ENCODE measurements around the gene INHBE. TPM values are rescaled to one million over a fixed set of nuclear protein-coding genes. Genes with fewer than 3 reads are reported as not detected.

INHBE gene
- total RNA-seq, 4 donors from 2014 or later, result not detected

GRCh38 chr12:57473392-57473791 lies 18.3 kb downstream of the INHBE start:
- Histone ChIP-seq H3K27me3 (peaks cover 0 to 95% (median 37%) of the 10 kb centered on the region in 4 donors), H3K9me3 (no peaks in the 10 kb centered on the region), H3K36me3 (no peaks in the 10 kb centered on the region), H3K4me3 (no peak overlapping the region), H3K4me1 (peaks cover 13 to 20% (median 18%) of the 10 kb centered on the region in 4 donors), H3K27ac (replicated peaks in 1 of 4) (no peak overlapping the region)
- DNase-seq (ENCODE audit: extremely low spot score), result no peak
- no peak for TF ChIP-seq POLR2AphosphoS5 (IDR thresholded peaks at IDR 0.05)
- TF ChIP-seq CTCF (IDR thresholded peaks at IDR 0.05), result no peak
- 39% methylated on average over 3 of the region's 3 CpGs for WGBS
- intact Hi-C loops (cut with DNase I), result no loop called here

DNA sequence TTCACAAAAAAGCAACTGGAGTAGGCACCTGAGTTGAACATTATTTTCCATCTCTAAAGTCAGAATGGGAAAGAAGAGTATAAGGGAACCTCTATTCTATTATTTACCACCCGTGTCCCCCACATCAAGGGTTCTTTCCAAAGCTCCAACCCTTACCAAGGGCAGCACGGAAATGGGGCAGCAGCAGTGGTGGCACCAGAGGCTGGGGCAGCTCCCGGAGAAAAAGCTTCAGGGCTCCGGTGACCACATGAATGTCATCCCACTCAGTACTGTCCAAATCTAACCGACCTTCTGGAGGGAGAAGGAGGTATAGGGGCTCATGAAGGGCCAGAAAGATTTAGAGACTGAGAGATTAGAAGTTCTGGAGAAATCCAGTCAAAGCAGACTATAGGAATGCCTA lies 18.8 kb downstream of the INHBE start:
- no peak for DNase-seq (ENCODE audit: extremely low spot score)
- TF ChIP-seq POLR2AphosphoS5 (IDR thresholded peaks at IDR 0.05), result no peak
- no peak for TF ChIP-seq EP300 (IDR thresholded peaks at IDR 0.05)
- no peak for TF ChIP-seq CTCF (IDR thresholded peaks at IDR 0.05)
- no peak for TF ChIP-seq POLR2A (IDR thresholded peaks at IDR 0.05; ENCODE audit: low read depth)
- no peak overlapping the region for H3K27ac ChIP-seq (replicated peaks in 1 of 4)
- peaks cover 0 to 95% (median 37%) of the 10 kb centered on the region in 4 donors for H3K27me3 ChIP-seq
- no peak overlapping the region for H3K4me3 ChIP-seq
- no peaks in the 10 kb centered on the region for H3K9me3 ChIP-seq
- H3K4me1 ChIP-seq, result peaks cover 13 to 20% (median 18%) of the 10 kb centered on the region in 4 donors
- intact Hi-C loops (cut with DNase I), result no loop called here
- WGBS, result 90% methylated on average over 5 of the region's 5 CpGs
- no peaks in the 10 kb centered on the region for H3K36me3 ChIP-seq

DNA sequence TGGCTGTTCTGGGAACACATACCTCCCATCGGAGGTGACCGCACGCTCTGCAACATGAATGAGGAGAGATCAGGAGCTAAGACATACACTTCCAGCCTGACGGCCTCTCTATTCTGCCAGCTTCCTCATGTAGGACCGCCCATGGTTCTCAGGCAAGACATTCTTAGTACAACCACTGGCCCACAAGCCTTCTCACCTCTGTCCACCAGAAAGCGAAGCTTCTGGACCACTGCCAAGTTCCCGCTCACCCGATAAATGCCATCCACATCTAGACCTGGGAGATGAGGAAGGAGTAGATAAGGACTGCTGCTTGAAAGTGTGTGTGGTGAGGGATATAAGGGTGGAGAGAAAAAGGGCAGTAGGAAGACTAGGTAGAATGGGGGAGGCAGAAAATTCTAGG lies 19.3 kb downstream of the INHBE start:
- Histone ChIP-seq H3K4me3 (no peak overlapping the region), H3K9me3 (no peaks in the 10 kb centered on the region), H3K4me1 (peaks cover 13 to 20% (median 18%) of the 10 kb centered on the region in 4 donors), H3K27me3 (peaks cover 0 to 95% (median 37%) of the 10 kb centered on the region in 4 donors), H3K36me3 (no peaks in the 10 kb centered on the region), H3K27ac (replicated peaks in 1 of 4) (no peak overlapping the region)
- intact Hi-C loops (cut with DNase I), result no loop called here
- no peak for TF ChIP-seq POLR2AphosphoS5 (IDR thresholded peaks at IDR 0.05)
- TF ChIP-seq POLR2A (IDR thresholded peaks at IDR 0.05; ENCODE audit: low read depth), result no peak
- no peak for TF ChIP-seq EP300 (IDR thresholded peaks at IDR 0.05)
- no peak for TF ChIP-seq CTCF (IDR thresholded peaks at IDR 0.05)
- 83% methylated on average over 8 of the region's 8 CpGs for WGBS
- DNase-seq (ENCODE audit: extremely low spot score), result no peak

- Histone ChIP-seq H3K4me1 (peaks cover 13 to 20% (median 18%) of the 10 kb centered on the region in 4 donors), H3K36me3 (no peaks in the 10 kb centered on the region), H3K4me3 (peak overlapping the region in 2 of 4 donors; percentile 50 to 59), H3K9me3 (no peaks in the 10 kb centered on the region), H3K27me3 (peaks cover 0 to 93% (median 37%) of the 10 kb centered on the region in 4 donors), H3K27ac (replicated peaks in 1 of 4) (no peak overlapping the region)
- 81% methylated on average over 7 of the region's 7 CpGs for WGBS
- DNase-seq (ENCODE audit: extremely low spot score), result no peak
- intact Hi-C loops (cut with DNase I), result no loop called here
- TF ChIP-seq CTCF (IDR thresholded peaks at IDR 0.05), result no peak
Observed at GRCh38 chr12:57474862-57475261, 19.8 kb downstream of the INHBE start.

Data from esophagus muscularis mucosa (tissue), 4 donors.